ENCODE data around the gene ARFRP1.

Gene ARFRP1

GRCh38 chr20:63691711-63692435, 15.9 kb downstream of the ARFRP1 start:
- no peak for DNase-seq (ENCODE audit: low read depth in 3 of 3)

GRCh38 chr20:63690898-63691710, 16.7 kb downstream of the ARFRP1 start:
- DNase-seq (ENCODE audit: low read depth in 3 of 3): no peak

GRCh38 chr20:63690003-63690897, 17.5 kb downstream of the ARFRP1 start:
- DNase-seq (ENCODE audit: low read depth in 3 of 3): no peak

- no peak for DNase-seq (ENCODE audit: low read depth in 3 of 3)
These were observed 18.5 kb downstream of the ARFRP1 start for GRCh38 chr20:63689046-63690002.

- no peak for DNase-seq (ENCODE audit: low read depth in 3 of 3)
These were observed 19.3 kb downstream of the ARFRP1 start for GRCh38 chr20:63688228-63689045.

GRCh38 chr20:63687419-63688178, 20.2 kb downstream of the ARFRP1 start:
- DNase-seq (ENCODE audit: low read depth in 3 of 3): no peak

GRCh38 chr20:63686492-63687321, 21.1 kb downstream of the ARFRP1 start:
- peak in 2 of 3 donors; percentile 51 to 53 for DNase-seq (ENCODE audit: low read depth in 3 of 3)

GRCh38 chr20:63686094-63686491, 21.7 kb downstream of the ARFRP1 start:
- DNase-seq (ENCODE audit: low read depth in 3 of 3): no peak

GRCh38 chr20:63685269-63686026, 22.3 kb downstream of the ARFRP1 start:
- DNase-seq (ENCODE audit: low read depth in 3 of 3): no peak

GRCh38 chr20:63682384-63683139, 25.2 kb downstream of the ARFRP1 start:
- DNase-seq (ENCODE audit: low read depth in 3 of 3): no peak

GRCh38 chr20:63681609-63682142, 26.1 kb downstream of the ARFRP1 start:
- DNase-seq (ENCODE audit: low read depth in 3 of 3): no peak

GRCh38 chr20:63680857-63681608, 26.7 kb downstream of the ARFRP1 start:
- DNase-seq (ENCODE audit: low read depth in 3 of 3): no peak

- DNase-seq (ENCODE audit: low read depth in 3 of 3): no peak
These were observed 27.3 kb downstream of the ARFRP1 start for GRCh38 chr20:63680427-63680826.

GRCh38 chr20:63679799-63680305, 27.9 kb downstream of the ARFRP1 start:
- DNase-seq (ENCODE audit: low read depth in 3 of 3): no peak

- DNase-seq (ENCODE audit: low read depth in 3 of 3): no peak
These were observed 28.9 kb downstream of the ARFRP1 start for GRCh38 chr20:63678667-63679465.
